HepG2 (cell line): ENCODE measurements around the gene PRCD. TPM values are rescaled to one million over a fixed set of nuclear protein-coding genes. Genes with fewer than 3 reads are reported as not detected.

Experiments used
- CC2D1A ChIP-seq: sonication (generic); formaldehyde crosslinking; IDR thresholded peaks from 2 replicates; pipeline ENCODE4 v1.8.1; 2023; ENCODE audit warnings: mild to moderate bottlenecking, missing genetic modification reagents
- CEBPB ChIP-seq: IDR thresholded peaks from 2 replicates; pipeline ENCODE4 v1.6.1; 2011; ENCODE audit warnings: low read depth, low read length, improper control_type of control experiment, borderline replicate concordance
- DRAP1 ChIP-seq: IDR thresholded peaks from 2 replicates; pipeline ENCODE4 v1.6.1; 2016; ENCODE audit warnings: missing genetic modification reagents, missing compliant biosample characterization
- FOXK2 ChIP-seq: fragments of 450-650 bp; IDR thresholded peaks from 2 replicates; pipeline ENCODE4 v1.6.1; 2016
- HCFC1 ChIP-seq: fragments of 150-350 bp; IDR thresholded peaks from 2 replicates; pipeline ENCODE4 v1.6.1; 2014; ENCODE audit warnings: low read depth, low read length
- IKZF4 ChIP-seq: sonication (generic); formaldehyde crosslinking; IDR thresholded peaks from 2 replicates; pipeline ENCODE4 v1.5.1; 2020; ENCODE audit warnings: borderline replicate concordance, mild to moderate bottlenecking, low read depth, missing genetic modification reagents; ENCODE audit errors: not compliant biosample characterization
- JUND ChIP-seq: sonication (generic); formaldehyde crosslinking; IDR thresholded peaks from 2 replicates; pipeline ENCODE4 v1.8.0; 2022; ENCODE audit warnings: mild to moderate bottlenecking, missing genetic modification reagents
- MAX ChIP-seq: IDR thresholded peaks from 2 replicates; pipeline ENCODE4 v1.6.1; 2012; ENCODE audit warnings: inconsistent platforms
- MIER2 ChIP-seq: IDR thresholded peaks from 2 replicates; pipeline ENCODE4 v1.6.1; 2016; ENCODE audit warnings: missing biosample characterization, missing genetic modification reagents
- MYC ChIP-seq: sonication (generic); formaldehyde crosslinking; IDR thresholded peaks from 2 replicates; pipeline ENCODE4 v1.9.0; 2021; ENCODE audit warnings: missing genetic modification reagents, borderline replicate concordance
- NFYC ChIP-seq: IDR thresholded peaks from 2 replicates; pipeline ENCODE4 v1.6.1; 2016; ENCODE audit warnings: missing genetic modification reagents, missing compliant biosample characterization
- SNAPC5 ChIP-seq: sonication (generic); formaldehyde crosslinking; IDR thresholded peaks from 2 replicates; pipeline ENCODE4 v1.8.1; 2023; ENCODE audit warnings: mild to moderate bottlenecking, missing genetic modification reagents, borderline replicate concordance
- SP1 ChIP-seq, 2 experiments: fragments of 450-650 bp in 1 of 2; sonication (generic) in 1 of 2; formaldehyde crosslinking in 1 of 2; IDR thresholded peaks; 2 replicates each; pipeline versions ENCODE4 v1.4.0 to v1.6.1; 2016 to 2020; ENCODE audit warnings: missing genetic modification reagents in 1 of 2
- ZNF142 ChIP-seq: sonication (generic); formaldehyde crosslinking; IDR thresholded peaks from 2 replicates; pipeline ENCODE4 v1.4.0; 2020; ENCODE audit warnings: missing genetic modification reagents
- ZNF552 ChIP-seq: sonication (generic); formaldehyde crosslinking; IDR thresholded peaks from 2 replicates; pipeline ENCODE4 v1.9.0; 2022; ENCODE audit warnings: missing genetic modification reagents, mild to moderate bottlenecking, borderline replicate concordance
- ZNF598 ChIP-seq: sonication (generic); formaldehyde crosslinking; IDR thresholded peaks from 2 replicates; pipeline ENCODE4 v1.5.1; 2020; ENCODE audit warnings: mild to moderate bottlenecking, missing genetic modification reagents, borderline replicate concordance
- ZNF720 ChIP-seq: sonication (generic); formaldehyde crosslinking; IDR thresholded peaks from 2 replicates; pipeline ENCODE4 v1.4.0; 2020; ENCODE audit warnings: missing genetic modification reagents
- ZNF839 ChIP-seq: sonication (generic); formaldehyde crosslinking; IDR thresholded peaks from 2 replicates; pipeline ENCODE4 v1.4.0; 2020; ENCODE audit warnings: missing genetic modification reagents, mild to moderate bottlenecking, borderline replicate concordance
- polyA plus RNA-seq, 8 experiments: library from polyadenylated mRNA; depleted of rRNA in 3 of 8; stranded (reverse) in 7 of 8; unstranded in 1 of 8; fragments of >200 nt; fragmentation: Illumina TruSeq in 4 of 8; extraction: Trizol in 4 of 8; gene quantifications; 2 replicates each; pipeline versions ENCODE4 v1.2.1 to v1.2.3, GENCODE V29; 2011 to 2016; ENCODE audit warnings: low read depth in 4 of 8, missing spikeins in 1 of 8, mixed read lengths in 1 of 8; ENCODE audit not compliant: insufficient read depth in 1 of 8
- total RNA-seq, 5 experiments: library from RNA; depleted of rRNA; stranded (reverse); fragments of >200 nt; fragmentation: Illumina TruSeq; extraction: Trizol; gene quantifications; 2 replicates each; pipeline ENCODE4 v1.2.3, GENCODE V29; 2016; ENCODE audit warnings: low read depth in 1 of 5
- TF ChIP-seq, protein P1 (sequence below): sonication (generic); formaldehyde crosslinking; IDR thresholded peaks from 2 replicates; pipeline ENCODE4 v1.4.0; 2020; ENCODE audit warnings: missing genetic modification reagents

Gene PRCD
- total and polyA plus RNA-seq, 2 of the 13 experiments (the other 11 are each of a cell fraction or from before 2014, with no cell fraction given): 0.51 TPM; not detected in 1

GRCh38 chr17:76501018-76501826 lies 38.6 kb upstream of the PRCD start, which contains the start of gene RHBDF2 (continued):
- TF ChIP-seq MAX (peak; percentile 76), SP1 (IDR thresholded peaks at IDR 0.05) (no peak), SP1 (CRISPR knock-in tag; IDR thresholded peaks at IDR 0.05) (peak; percentile 61), ZNF598 (CRISPR knock-in tag) (0 out of 2 replicates have a peak, but pooled peaks have one; percentile 38), ZNF839 (0 out of 2 replicates have a peak, but pooled peaks have one; percentile 24), CEBPB (no peak), SNAPC5 (no peak), ZNF552 (no peak), HCFC1 (no peak), NFYC (CRISPR knock-in tag) (no peak), CC2D1A (no peak), JUND (no peak), DRAP1 (peak; percentile 66; the same call in 1 of the 2 replicates), MIER2 (CRISPR knock-in tag) (no peak), IKZF4 (peak; percentile 92), FOXK2 (no peak), MYC (peak; percentile 85), ZNF720 (CRISPR knock-in tag) (no peak), ZNF142 (peak; percentile 51; the same call in 1 of the 2 replicates)
- TF ChIP-seq, protein P1, sequence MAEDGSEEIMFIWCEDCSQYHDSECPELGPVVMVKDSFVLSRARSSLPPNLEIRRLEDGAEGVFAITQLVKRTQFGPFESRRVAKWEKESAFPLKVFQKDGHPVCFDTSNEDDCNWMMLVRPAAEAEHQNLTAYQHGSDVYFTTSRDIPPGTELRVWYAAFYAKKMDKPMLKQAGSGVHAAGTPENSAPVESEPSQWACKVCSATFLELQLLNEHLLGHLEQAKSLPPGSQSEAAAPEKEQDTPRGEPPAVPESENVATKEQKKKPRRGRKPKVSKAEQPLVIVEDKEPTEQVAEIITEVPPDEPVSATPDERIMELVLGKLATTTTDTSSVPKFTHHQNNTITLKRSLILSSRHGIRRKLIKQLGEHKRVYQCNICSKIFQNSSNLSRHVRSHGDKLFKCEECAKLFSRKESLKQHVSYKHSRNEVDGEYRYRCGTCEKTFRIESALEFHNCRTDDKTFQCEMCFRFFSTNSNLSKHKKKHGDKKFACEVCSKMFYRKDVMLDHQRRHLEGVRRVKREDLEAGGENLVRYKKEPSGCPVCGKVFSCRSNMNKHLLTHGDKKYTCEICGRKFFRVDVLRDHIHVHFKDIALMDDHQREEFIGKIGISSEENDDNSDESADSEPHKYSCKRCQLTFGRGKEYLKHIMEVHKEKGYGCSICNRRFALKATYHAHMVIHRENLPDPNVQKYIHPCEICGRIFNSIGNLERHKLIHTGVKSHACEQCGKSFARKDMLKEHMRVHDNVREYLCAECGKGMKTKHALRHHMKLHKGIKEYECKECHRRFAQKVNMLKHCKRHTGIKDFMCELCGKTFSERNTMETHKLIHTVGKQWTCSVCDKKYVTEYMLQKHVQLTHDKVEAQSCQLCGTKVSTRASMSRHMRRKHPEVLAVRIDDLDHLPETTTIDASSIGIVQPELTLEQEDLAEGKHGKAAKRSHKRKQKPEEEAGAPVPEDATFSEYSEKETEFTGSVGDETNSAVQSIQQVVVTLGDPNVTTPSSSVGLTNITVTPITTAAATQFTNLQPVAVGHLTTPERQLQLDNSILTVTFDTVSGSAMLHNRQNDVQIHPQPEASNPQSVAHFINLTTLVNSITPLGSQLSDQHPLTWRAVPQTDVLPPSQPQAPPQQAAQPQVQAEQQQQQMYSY (CRISPR knock-in tag): peak; percentile 46; the same call in 1 of the 2 replicates
